Activated T-cell treated with anti-CD3 and anti-CD28 coated beads for 48 hours (primary cell): ENCODE measurements around the gene MLLT6.
"Not testable (repeated sequence)": the region's sequence is repeated elsewhere in the genome, so short reads cannot be mapped to it uniquely, and the experiment has no call there.

Source experiments
- DNase-seq: peaks from one replicate; pipeline ENCODE4 v3.0.0-alpha.2; 2020; ENCODE audit warnings: low read depth

The MLLT6 gene

GRCh38 chr17:38707678-38708351, 2.7 kb downstream of the MLLT6 start:
- no peak for DNase-seq

DNA sequence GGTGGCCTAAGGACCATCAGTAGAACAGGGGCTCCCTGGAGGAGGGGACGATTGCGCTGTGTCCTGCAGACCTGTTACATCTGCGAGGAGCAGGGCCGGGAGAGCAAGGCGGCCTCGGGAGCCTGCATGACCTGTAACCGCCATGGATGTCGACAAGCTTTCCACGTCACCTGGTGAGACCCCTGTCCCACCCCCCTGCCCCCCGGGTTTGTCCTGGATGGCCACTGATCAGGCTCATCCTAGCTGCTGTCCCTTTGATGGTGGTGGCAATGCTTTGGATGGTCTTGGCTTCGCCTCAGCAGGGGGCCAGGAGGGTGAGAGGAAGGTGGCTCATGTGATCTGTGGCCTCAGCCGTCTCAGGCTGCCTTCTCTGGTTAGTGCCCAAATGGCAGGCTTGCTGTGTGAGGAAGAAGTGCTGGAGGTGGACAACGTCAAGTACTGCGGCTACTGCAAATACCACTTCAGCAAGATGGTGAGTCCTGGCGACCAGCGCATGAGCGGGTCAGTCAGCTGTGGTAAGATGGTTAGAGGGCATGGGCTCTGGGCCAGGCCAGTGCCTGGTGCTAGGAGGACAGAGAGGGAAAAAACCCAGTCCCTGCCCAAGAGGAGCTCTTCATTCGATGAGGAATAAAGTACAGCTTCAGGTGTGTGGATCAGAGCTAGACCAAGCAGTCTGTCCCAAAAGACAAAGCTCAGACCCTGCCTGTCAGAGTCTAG, 4.2 kb downstream of the MLLT6 start:
- DNase-seq = no peak

DNA sequence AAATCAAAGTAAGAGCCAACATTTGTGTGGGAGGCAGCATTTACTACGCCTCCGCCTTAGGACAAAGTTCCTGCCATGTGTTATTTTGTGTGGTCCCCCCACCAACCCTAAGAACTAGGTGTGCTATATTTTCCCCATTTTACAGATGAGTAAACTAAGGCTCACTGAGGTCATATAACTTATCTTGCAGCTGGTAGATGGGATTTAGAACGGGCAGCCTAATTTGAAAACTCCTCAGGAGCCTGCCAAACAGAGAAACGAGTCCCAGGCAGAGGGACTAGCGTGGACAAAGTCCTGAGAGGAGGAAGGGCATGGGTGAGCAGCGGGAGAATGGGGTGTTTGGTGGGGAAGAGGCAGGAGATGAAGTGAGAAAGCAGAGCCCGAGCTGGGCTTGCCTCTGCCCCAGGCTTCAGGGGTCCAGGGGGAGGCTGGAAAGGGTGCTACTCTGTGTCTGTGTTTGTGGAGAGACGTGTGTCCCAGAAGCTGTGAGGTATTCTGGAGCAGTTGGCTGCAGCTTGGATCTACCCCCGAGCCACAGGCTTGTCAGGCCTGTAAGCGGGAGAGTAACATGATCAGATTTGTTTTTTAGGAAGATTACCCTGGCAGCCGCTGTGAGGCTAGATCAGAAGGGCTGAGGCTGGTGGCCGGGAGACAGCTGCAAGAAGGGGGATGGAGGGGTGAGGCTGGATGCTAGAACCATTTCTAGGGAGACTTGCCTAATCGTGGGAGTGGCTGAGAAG, 5.0 kb downstream of the MLLT6 start:
- DNase-seq = no peak

DNA sequence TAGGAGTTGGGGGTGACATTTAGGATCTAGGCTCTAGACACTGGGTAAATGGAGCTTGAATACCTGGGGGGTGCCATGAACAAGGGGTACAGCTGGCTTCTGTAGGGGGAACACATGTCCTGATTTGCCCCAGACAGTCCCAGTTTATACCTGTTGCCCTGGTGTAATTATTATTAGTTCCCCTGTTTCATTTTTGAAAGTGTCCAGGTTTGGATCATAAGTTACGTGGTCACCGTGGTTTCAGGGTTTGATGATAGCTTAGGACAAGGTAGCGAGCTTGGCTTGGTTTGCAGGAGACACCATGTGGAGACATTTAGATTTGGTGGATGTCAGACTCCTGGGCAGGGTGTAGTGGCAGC, 5.5 kb downstream of the MLLT6 start:
- DNase-seq = no peak

DNA sequence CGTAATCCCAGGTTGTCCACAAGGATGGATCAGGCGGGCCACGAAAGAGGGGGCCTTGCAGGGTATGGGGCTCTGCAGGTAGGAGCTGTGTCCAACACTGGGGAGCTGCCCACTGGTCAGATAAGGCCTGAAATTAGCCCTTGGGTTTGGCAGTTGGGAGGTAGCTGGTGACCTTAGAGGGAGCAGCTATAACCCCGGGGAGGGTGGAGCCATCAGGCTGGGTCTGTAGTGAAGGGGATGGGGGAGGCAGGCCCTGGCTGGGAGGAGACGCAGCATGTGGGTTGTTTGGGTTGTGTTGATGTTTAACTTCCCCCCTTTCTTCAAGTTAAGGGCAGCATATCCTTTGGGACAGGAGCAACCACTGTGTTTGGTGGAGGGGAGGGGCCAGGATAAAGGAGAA, 5.9 kb downstream of the MLLT6 start:
- DNase-seq = no peak

- no peak for DNase-seq
Observed at GRCh38 chr17:38711792-38712571, 6.9 kb downstream of the MLLT6 start.

GRCh38 chr17:38712593-38712992, 7.5 kb downstream of the MLLT6 start:
- DNase-seq = no peak

- no peak for DNase-seq
Observed at GRCh38 chr17:38713456-38714075, 8.5 kb downstream of the MLLT6 start.

DNA sequence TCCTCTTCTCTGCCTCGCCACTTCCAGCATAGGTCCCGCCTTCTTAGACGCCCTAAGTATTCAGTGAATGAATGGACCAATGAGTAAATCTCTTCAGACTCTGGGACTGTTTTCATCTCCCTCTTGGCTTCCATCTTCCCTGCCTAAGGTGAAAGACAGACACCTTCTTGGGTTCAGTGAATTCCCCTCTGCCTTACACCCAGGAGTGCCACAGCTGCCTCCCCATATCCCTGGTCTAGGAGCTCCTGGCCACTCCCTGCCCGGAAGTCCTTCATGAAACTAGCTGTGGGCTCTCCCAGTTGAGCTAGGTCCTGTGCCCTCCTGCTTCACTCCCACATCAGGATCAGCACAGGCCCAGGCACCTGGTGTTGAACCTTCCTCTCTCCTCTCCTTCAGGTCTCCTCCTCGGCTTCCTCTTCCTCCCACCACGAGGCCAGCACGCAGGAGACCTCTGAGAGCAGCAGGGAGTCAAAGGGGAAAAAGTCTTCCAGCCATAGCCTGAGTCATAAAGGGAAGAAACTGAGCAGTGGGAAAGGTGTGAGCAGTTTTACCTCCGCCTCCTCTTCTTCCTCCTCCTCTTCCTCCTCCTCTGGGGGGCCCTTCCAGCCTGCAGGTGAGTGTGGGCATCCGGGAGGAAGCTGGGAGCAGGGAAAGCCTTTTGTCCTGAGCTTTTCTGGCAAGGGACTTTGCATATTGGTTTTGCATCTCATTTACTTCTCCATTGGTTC, 10.3 kb downstream of the MLLT6 start:
- no peak for DNase-seq

DNA sequence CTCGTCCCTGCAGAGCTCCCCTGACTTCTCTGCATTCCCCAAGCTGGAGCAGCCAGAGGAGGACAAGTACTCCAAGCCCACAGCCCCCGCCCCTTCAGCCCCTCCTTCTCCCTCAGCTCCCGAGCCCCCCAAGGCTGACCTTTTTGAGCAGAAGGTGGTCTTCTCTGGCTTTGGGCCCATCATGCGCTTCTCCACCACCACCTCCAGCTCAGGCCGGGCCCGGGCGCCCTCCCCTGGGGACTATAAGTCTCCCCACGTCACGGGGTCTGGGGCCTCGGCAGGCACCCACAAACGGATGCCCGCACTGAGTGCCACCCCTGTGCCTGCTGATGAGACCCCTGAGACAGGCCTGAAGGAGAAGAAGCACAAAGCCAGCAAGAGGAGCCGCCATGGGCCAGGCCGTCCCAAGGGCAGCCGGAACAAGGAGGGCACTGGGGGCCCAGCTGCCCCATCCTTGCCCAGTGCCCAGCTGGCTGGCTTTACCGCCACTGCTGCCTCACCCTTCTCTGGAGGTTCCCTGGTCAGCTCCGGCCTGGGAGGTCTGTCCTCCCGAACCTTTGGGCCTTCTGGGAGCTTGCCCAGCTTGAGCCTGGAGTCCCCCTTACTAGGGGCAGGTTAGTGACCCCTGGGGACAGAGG, 11.4 kb downstream of the MLLT6 start:
- DNase-seq = no peak

DNA sequence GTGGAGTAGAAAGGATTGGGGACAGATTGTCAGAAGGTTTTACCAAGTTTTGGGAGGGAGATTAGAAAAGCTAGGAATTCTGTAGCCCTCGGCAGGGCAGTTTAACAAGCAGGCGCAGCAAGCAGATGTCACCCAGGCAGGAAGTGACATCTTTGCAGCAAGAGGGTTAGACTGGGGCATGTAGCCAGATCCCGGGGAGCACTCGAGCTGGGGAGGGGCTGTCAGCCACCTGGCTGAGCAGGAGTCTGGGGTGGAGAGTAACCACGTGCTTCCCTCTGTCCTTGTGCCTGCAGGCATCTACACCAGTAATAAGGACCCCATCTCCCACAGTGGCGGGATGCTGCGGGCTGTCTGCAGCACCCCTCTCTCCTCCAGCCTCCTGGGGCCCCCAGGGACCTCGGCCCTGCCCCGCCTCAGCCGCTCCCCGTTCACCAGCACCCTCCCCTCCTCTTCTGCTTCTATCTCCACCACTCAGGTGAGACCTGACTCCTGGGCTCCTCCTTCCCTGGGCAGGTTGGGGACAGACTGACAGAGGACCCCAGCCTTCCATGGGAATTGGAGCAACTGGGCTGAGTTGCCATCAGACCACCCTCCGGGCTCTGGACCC, 12.2 kb downstream of the MLLT6 start:
- DNase-seq = no peak

GRCh38 chr17:38719289-38719942, 14.3 kb downstream of the MLLT6 start:
- no peak for DNase-seq

GRCh38 chr17:38719943-38720641, 15.0 kb downstream of the MLLT6 start:
- no peak for DNase-seq

- no peak for DNase-seq
Observed at GRCh38 chr17:38720941-38721340, 15.9 kb downstream of the MLLT6 start.

- no peak for DNase-seq
Observed at GRCh38 chr17:38721802-38722201, 16.7 kb downstream of the MLLT6 start.

DNA sequence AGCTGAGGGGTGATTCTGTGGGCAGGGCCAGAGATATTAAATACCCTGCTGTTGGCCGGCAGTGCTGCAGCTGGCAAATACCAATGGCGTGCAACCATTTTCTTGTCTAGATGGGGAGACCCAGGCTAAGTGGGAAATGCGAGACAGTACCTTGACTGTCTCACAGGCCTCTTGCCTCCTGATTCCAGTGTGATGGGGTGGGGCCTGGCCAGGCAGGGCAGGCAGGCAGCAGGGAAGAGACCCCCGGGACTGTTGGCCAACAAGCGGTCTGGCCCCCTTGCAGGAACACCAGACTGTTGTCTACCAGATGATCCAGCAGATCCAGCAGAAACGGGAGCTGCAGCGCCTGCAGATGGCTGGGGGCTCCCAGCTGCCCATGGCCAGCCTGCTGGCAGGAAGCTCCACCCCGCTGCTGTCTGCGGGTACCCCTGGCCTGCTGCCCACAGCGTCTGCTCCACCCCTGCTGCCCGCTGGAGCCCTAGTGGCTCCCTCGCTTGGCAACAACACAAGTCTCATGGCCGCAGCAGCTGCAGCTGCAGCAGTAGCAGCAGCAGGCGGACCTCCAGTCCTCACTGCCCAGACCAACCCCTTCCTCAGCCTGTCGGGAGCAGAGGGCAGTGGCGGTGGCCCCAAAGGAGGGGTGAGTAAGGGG, 19.4 kb downstream of the MLLT6 start:
- DNase-seq = no peak

DNA sequence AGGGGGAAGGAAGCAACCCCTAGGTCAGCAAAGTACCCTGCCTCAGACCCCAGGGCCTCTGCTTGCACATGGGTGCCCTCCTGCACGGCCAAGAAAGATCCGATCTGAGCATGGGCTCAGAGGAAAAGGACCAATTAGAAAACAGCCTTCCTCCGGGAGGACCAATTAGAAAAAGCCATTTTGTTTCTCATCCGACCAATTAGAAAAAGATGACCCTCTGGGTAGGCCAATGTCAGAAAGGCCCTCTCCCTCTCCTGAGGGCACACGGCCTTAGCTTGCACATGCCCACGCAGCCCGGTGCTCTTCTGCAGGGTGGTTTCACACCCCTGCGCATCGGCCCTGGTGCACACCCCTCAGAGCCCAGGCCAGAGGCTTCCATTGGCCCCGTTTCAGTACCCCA, 20.0 kb downstream of the MLLT6 start:
- no peak for DNase-seq

GRCh38 chr17:38726145-38726544, 21.1 kb downstream of the MLLT6 start:
- not testable (repeated sequence) for DNase-seq

DNA sequence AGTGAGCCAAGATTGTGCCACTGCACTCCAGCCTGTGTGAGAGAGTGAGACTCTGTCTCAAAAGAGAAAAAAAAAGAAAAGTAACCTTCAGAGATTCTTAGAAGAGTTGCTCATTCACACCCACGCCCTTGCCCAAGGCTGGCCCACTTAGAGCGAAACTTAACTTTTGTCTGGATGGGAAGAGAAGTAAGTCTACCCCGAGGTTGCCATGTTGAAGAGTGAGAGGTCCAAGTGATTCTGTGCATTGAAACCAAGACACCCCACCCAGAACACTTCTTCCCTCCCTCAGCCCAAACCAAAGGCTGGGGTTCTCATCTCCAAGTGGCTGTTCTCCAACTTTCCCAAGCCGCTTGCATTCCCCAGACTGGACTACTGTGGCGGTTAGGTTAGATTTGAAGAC, 22.7 kb downstream of the MLLT6 start:
- DNase-seq = peak; percentile 73
